Right lobe of liver (tissue), 6 donors: ENCODE results near the gene NSD1. TPM values are rescaled to one million over a fixed set of nuclear protein-coding genes. Genes with fewer than 3 reads are reported as not detected.
A peak's percentile ranks its signal among the peaks of the same experiment; 100 is the strongest.
"Not testable (repeated sequence)": the region's sequence is repeated elsewhere in the genome, so short reads cannot be mapped to it uniquely, and the experiment has no call there.

Experiments used
- ATAC-seq, 4 donors: fragments of 200-7000 bp; cut with Tn5 transposase; one replicate each; pipeline ENCODE4 v1.9.1; 2020; ENCODE audit warnings: mild to moderate bottlenecking in 4 of 4, moderate library complexity in 4 of 4
- DNase-seq, 3 donors: peaks; one replicate each; pipeline ENCODE4 v3.0.0-alpha.2; 2020
- H3K27ac ChIP-seq, 3 donors: fragments of 200-600 bp; one replicate each; pipeline ENCODE4 v1.8.0; 2022
- H3K27me3 ChIP-seq, 2 donors: fragments of 200-600 bp; one replicate each; pipeline ENCODE4 v1.8.0; 2022
- H3K36me3 ChIP-seq, 4 donors: fragments of 200-600 bp; sonication (generic) in 1 of 4; one replicate each; pipeline versions ENCODE4 v1.5.1 to v1.8.0; 2017 to 2022; ENCODE audit warnings: control low read depth in 1 of 4
- H3K4me1 ChIP-seq, 4 donors: fragments of 200-600 bp; sonication (generic) in 1 of 4; one replicate each; pipeline versions ENCODE4 v1.5.1 to v1.8.0; 2017 to 2022; ENCODE audit warnings: control low read depth in 1 of 4
- H3K4me3 ChIP-seq, 3 donors: fragments of 200-600 bp; one replicate each; pipeline ENCODE4 v1.8.0; 2022
- H3K9me3 ChIP-seq, 4 donors: fragments of 200-600 bp; sonication (generic) in 1 of 4; one replicate each; pipeline versions ENCODE4 v1.5.1 to v1.8.0; 2017 to 2022; ENCODE audit warnings: control low read depth in 1 of 4
- CTCF ChIP-seq, 4 donors: fragments of 200-600 bp in 3 of 4; fragments of 450-650 bp in 1 of 4; IDR thresholded peaks; one replicate each; pipeline versions ENCODE4 v1.5.1 to v1.8.0; 2016 to 2022; ENCODE audit warnings: antibody characterized with exemption in 4 of 4, mild to moderate bottlenecking in 2 of 4
- POLR2A ChIP-seq: fragments of 450-650 bp; IDR thresholded peaks from one replicate; pipeline ENCODE4 v1.6.1; 2017; ENCODE audit warnings: antibody characterized with exemption, mild to moderate bottlenecking
- WGBS: methylation state at CpG from one replicate; pipeline ENCODE4 v1.1.6; 2018; ENCODE audit warnings: low coverage, low lambda C conversion rate; ENCODE audit not compliant: insufficient coverage; ENCODE audit errors: missing lambda C conversion rate; 5-methylcytosine and 5-hydroxymethylcytosine counted together
- intact Hi-C, 2 donors: fragments of 100-400 bp; cut with DNase I; formaldehyde crosslinking; loops; one replicate each; pipeline versions ENCODE4 v1.11.2 to v1.14.1; 2022
- total RNA-seq, 6 experiments: library from RNA; depleted of rRNA in 2 of 6; stranded (reverse); fragments of >200 nt in 2 of 6; fragmentation: NEBNext Ultra II Directional in 3 of 6; extraction: Animal tissue kit (Norgen Biotek cat#: 25700) in 3 of 6; gene quantifications; one replicate each; pipeline versions ENCODE4 v1.1.0 to v1.2.4, GENCODE V29; 2016 to 2023
- donor health status: DM: no; HTN: yes; CAD: no.
- donor health status: DM: no; HTN: no; CAD: no.
- donor health status: DM: no; HTN: no; CAD: no.
- donor health status: DM: no; HTN: yes; CAD: no.
- donor health status: DM: no; HTN: yes; CAD: no.

Gene NSD1
- total RNA-seq, 6 experiments from 2014 or later: 13.1 to 33.1 (median 23.6) TPM

GRCh38 chr5:177338251-177339106, 204.9 kb downstream of the NSD1 start:
- H3K27ac ChIP-seq: no peak overlapping the region
- ATAC-seq (peak in 1 of 4 donors; percentile 11), DNase-seq (peak in 1 of 3 donors; percentile 47)
- WGBS: 81% methylated on average over 7 of the region's 22 CpGs
- no peak overlapping the region for H3K4me3 ChIP-seq
- no peaks in the 10 kb centered on the region for H3K27me3 ChIP-seq
- TF ChIP-seq POLR2A (no peak), CTCF (IDR thresholded peaks at IDR 0.05) (no peak)
- H3K36me3 ChIP-seq: peaks cover 3 to 58% (median 36%) of the 10 kb centered on the region in 4 donors
- H3K4me1 ChIP-seq: peaks cover 0 to 30% (median 4%) of the 10 kb centered on the region in 4 donors
- no peaks in the 10 kb centered on the region for H3K9me3 ChIP-seq
- intact Hi-C loops: no loop called here

- peak in 1 of 3 donors; percentile 55 for DNase-seq
- WGBS: 45% methylated on average over 5 of the region's 11 CpGs
- intact Hi-C loops: no loop called here
- ATAC-seq: peak in 2 of 4 donors; percentile 7 to 14
- Histone ChIP-seq H3K36me3 (peaks cover 3 to 51% (median 31%) of the 10 kb centered on the region in 4 donors), H3K27ac (no peak overlapping the region), H3K4me1 (peaks cover 0 to 30% (median 4%) of the 10 kb centered on the region in 4 donors), H3K27me3 (no peaks in the 10 kb centered on the region), H3K4me3 (no peak overlapping the region), H3K9me3 (no peaks in the 10 kb centered on the region)
- TF ChIP-seq POLR2A (no peak), CTCF (IDR thresholded peaks at IDR 0.05) (no peak)
Measured at GRCh38 chr5:177339107-177339638, 205.6 kb downstream of the NSD1 start.

- DNase-seq, H3K27ac ChIP-seq, H3K9me3 ChIP-seq, H3K27me3 ChIP-seq, intact Hi-C loops, ATAC-seq, H3K4me3 ChIP-seq: not testable (repeated sequence)
- Histone ChIP-seq H3K36me3 (peaks cover 3 to 20% (median 11%) of the 10 kb centered on the region in 4 donors), H3K4me1 (peaks cover 0 to 35% (median 12%) of the 10 kb centered on the region in 4 donors)
- 93% methylated on average over 14 of the region's 14 CpGs for WGBS
Measured at GRCh38 chr5:177343000-177343399, 209.4 kb downstream of the NSD1 start.

- TF ChIP-seq POLR2A (no peak), CTCF (IDR thresholded peaks at IDR 0.05) (no peak)
- 85% methylated on average over 3 of the region's 6 CpGs for WGBS
- ATAC-seq: no peak
- Histone ChIP-seq H3K9me3 (no peaks in the 10 kb centered on the region), H3K27ac (no peak overlapping the region), H3K4me3 (no peak overlapping the region), H3K27me3 (no peaks in the 10 kb centered on the region), H3K4me1 (peaks cover 0 to 41% (median 14%) of the 10 kb centered on the region in 4 donors), H3K36me3 (peaks cover 3 to 21% (median 9%) of the 10 kb centered on the region in 4 donors)
- intact Hi-C loops: no loop called here
- no peak for DNase-seq
Measured at GRCh38 chr5:177343777-177344176, 210.2 kb downstream of the NSD1 start.

- Histone ChIP-seq H3K27ac (no peak overlapping the region), H3K4me3 (no peak overlapping the region), H3K9me3 (no peaks in the 10 kb centered on the region), H3K27me3 (no peaks in the 10 kb centered on the region), H3K36me3 (peaks cover 2 to 23% (median 3%) of the 10 kb centered on the region in 4 donors), H3K4me1 (peaks cover 0 to 49% (median 20%) of the 10 kb centered on the region in 4 donors)
- TF ChIP-seq POLR2A: no peak
- TF ChIP-seq CTCF (IDR thresholded peaks at IDR 0.05): no peak
- no peak for DNase-seq
- WGBS: 100% methylated on average over 6 of the region's 6 CpGs
- no peak for ATAC-seq
- intact Hi-C loops: no loop called here
Measured at GRCh38 chr5:177344891-177345290, 211.3 kb downstream of the NSD1 start.
